NCI-H2227 (cell line): Measurements from ENCODE around the gene SOCS3.
"Not testable (repeated sequence)": the region's sequence is repeated elsewhere in the genome, so short reads cannot be mapped to it uniquely, and the experiment has no call there.

Experiments
- DNase-seq: peaks from one replicate; lab custom pipeline; 2025; ENCODE audit not compliant: unreplicated experiment; lab: John Stamatoyannopoulos, UW

SOCS3 gene

DNA sequence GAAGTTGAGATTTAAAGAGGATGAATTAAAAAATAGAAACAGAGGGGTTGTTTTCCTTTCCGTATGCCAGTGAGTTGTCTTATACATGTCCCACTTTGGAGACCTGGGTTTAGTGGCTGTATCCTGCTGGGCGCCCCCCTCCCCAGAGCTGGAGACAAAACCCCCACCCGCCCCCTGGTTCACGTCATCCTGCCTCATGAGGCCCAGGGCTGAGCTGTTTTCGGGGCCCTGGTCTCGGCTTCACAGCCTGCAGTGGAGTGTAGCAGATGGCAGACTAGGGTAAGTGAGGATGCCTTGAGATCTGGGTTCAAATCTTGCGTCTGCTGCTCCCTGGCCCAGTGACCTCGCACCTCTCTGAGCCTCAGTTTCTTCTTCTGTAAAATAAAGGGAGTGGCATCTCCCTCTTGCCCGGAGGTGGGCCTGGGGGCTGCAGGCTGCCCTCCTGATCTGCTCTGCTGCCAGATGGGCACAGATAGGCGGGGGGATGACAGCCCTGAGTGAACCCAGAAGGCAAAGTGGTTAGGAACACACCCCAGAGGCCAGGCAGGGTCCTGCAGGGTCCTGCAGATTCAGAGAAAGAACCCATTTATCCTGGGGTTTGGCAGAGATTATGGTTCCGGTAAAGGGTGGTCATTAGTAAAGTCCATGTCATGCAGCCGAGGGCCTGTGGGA lies 45.1 kb downstream of the SOCS3 start:
- DNase-seq: no peak

DNA sequence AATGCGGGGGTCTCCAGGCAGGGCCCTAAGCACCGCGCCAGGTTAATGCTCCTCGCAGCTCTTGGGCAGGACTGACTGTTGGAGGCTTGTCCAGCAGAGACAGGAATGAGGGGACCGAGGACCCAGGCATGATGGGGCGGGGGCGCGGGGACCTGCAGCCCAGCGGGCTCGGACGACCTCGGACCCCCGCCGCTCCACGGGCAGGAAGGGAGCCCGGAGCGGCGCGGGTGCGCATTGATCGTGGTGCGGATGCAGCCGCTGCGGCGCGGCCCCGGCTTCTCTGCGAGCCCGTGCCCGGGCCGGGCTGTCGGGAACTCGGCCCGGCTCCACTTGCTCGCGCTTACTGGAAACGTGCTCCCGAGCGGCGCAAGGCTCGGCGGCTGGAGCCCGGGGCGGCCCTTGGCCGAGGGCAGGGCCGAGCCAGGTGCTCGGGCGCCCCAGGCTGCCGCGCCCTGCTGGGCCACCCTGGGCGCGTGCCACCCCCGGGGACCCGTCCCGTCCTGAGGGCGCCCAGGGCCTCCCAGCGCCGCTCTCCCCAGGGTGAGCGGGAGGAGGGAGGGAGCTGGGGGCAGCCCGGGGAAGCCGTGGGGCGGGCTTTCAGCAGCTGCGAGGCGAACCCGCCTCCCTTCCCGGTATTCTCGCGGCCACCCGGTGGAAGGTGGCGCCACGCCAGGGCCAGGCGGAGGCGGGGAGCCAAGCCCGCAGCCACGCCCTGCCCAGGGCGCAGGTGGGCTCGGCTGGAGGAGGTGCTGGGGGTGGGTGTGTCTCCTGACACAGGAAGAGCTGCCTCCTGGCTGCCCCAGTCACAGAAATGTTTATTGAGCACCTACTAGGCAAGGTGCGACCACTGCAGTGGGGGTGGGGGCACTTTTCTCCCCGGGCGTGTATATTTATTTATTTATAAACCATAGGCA lies 45.9 kb downstream of the SOCS3 start:
- peak; percentile 94 for DNase-seq

GRCh38 chr17:78309659-78310255 lies 50.1 kb downstream of the SOCS3 start:
- DNase-seq: not testable (repeated sequence)

- DNase-seq: no peak
Measured at GRCh38 chr17:78307887-78308638, 51.8 kb downstream of the SOCS3 start.

DNA sequence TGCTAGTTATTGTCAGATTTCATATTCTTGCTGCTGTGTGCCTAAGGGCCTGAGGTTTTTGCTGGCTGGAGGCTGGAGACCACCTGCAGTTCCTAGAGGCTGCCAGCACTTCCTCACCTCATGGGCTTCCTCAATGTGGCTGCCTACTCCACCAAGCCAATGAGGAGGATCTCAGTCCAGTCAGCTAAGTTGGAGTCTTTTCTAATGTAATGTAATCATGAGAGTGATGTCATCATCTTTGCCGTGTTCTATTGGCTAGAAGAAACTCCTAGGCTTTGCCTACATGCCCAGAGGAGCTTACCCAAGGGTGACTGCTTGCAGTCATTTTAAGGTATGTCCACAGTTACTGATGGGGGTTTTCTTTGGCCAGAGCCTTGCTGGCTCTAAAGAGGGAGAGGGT lies 53.0 kb downstream of the SOCS3 start:
- DNase-seq: no peak
